Measurements from ENCODE around the gene FAM3A.

GRCh38 chrX:154502098-154502497, 13.9 kb downstream of the FAM3A start:
- no peak for TF ChIP-seq CTCF (IDR thresholded peaks at IDR 0.05)
- no peak for TF ChIP-seq POLR2A (IDR thresholded peaks at IDR 0.05)
